GM23338 (cell line): ENCODE measurements around the gene WDR76. TPM values are rescaled to one million over a fixed set of nuclear protein-coding genes. Genes with fewer than 3 reads are reported as not detected.

Source experiments
- ATAC-seq: fragments of 200-7000 bp; cut with Tn5 transposase; 3 replicates; pipeline ENCODE4 v1.9.1; 2020
- DNase-seq: peaks from one replicate; pipeline ENCODE4 v3.0.0-alpha.2; 2015; ENCODE audit warnings: low spot score
- H2AFZ ChIP-seq: fragments of 200-600 bp; sonication (generic); 2 replicates; pipeline ENCODE4 v1.8.0; 2016; ENCODE audit warnings: antibody characterized with exemption, mild to moderate bottlenecking, moderate library complexity
- H3F3A ChIP-seq: fragments of 200-600 bp; sonication (generic); replicated peaks from 2 replicates; pipeline ENCODE4 v1.8.0; 2017; ENCODE audit warnings: antibody characterized with exemption, mixed run types, low read depth
- H3K27ac ChIP-seq: fragments of 200-600 bp; sonication (generic); 2 replicates; pipeline ENCODE4 v1.6.1; 2016; ENCODE audit warnings: low read depth
- H3K27me3 ChIP-seq: fragments of 200-600 bp; sonication (generic); 2 replicates; pipeline ENCODE4 v1.8.0; 2016; ENCODE audit warnings: mild to moderate bottlenecking, mixed run types, moderate library complexity; ENCODE audit not compliant: insufficient read depth
- H3K36me3 ChIP-seq: fragments of 200-600 bp; sonication (generic); 2 replicates; pipeline ENCODE4 v1.8.0; 2016; ENCODE audit warnings: mild to moderate bottlenecking; ENCODE audit not compliant: insufficient read depth
- H3K4me1 ChIP-seq: fragments of 200-600 bp; sonication (generic); 2 replicates; pipeline ENCODE4 v1.8.0; 2016; ENCODE audit warnings: mild to moderate bottlenecking, moderate library complexity; ENCODE audit not compliant: insufficient read depth
- H3K4me2 ChIP-seq: fragments of 200-600 bp; sonication (generic); 2 replicates; pipeline ENCODE4 v1.7.1; 2017; ENCODE audit warnings: mixed run types
- H3K4me3 ChIP-seq: fragments of 200-600 bp; sonication (generic); 2 replicates; pipeline ENCODE4 v1.6.1; 2016; ENCODE audit warnings: mixed run types
- H3K79me2 ChIP-seq: fragments of 200-600 bp; sonication (generic); replicated peaks from 2 replicates; pipeline ENCODE4 v1.8.0; 2017; ENCODE audit warnings: mild to moderate bottlenecking; ENCODE audit not compliant: insufficient read depth
- H3K9me2 ChIP-seq: fragments of 200-600 bp; sonication (generic); 2 replicates; pipeline ENCODE4 v1.8.0; 2017; ENCODE audit not compliant: insufficient read depth
- H4K20me1 ChIP-seq: fragments of 200-600 bp; sonication (generic); replicated peaks from 2 replicates; pipeline ENCODE4 v1.8.0; 2017; ENCODE audit warnings: mild to moderate bottlenecking; ENCODE audit not compliant: insufficient read depth
- H3K27ac Mint-ChIP-seq: 2 replicates; pipeline ENCODE4 v1.8.0; 2020; ENCODE audit warnings: inconsistent platforms, mild to moderate bottlenecking, moderate library complexity, mixed read lengths
- H3K27me3 Mint-ChIP-seq: 3 replicates; pipeline ENCODE4 v1.8.0; 2022; ENCODE audit warnings: low read depth, mild to moderate bottlenecking, moderate library complexity, mixed read lengths, inconsistent platforms; ENCODE audit not compliant: insufficient read depth, poor library complexity
- H3K36me3 Mint-ChIP-seq: 3 replicates; pipeline ENCODE4 v1.8.0; 2021; ENCODE audit warnings: low read depth, mild to moderate bottlenecking, inconsistent platforms, moderate library complexity, mixed read lengths
- H3K4me1 Mint-ChIP-seq: 3 replicates; pipeline ENCODE4 v1.8.0; 2020; ENCODE audit warnings: mild to moderate bottlenecking, inconsistent platforms, mixed read lengths
- H3K4me3 Mint-ChIP-seq: 3 replicates; pipeline ENCODE4 v1.8.0; 2021; ENCODE audit warnings: moderate library complexity, mild to moderate bottlenecking, inconsistent platforms, mixed read lengths
- H3K9me3 Mint-ChIP-seq: 3 replicates; pipeline ENCODE4 v1.8.0; 2020; ENCODE audit warnings: moderate library complexity, mild to moderate bottlenecking, inconsistent platforms, mixed read lengths
- CREB1 ChIP-seq: fragments of 250-450 bp; sonication (Bioruptor Pico); IDR thresholded peaks from 2 replicates; pipeline ENCODE4 v1.5.0; 2020; ENCODE audit warnings: low read depth, mild to moderate bottlenecking, moderate library complexity
- CTCF ChIP-seq, 2 experiments: fragments of 200-600 bp in 1 of 2; sonication (generic) in 1 of 2; conservative IDR thresholded peaks; 2 replicates each; pipeline versions ENCODE4 v1.5.1 to v1.6.1; 2016 to 2017; ENCODE audit warnings: antibody characterized with exemption in 2 of 2, low read depth in 2 of 2, mild to moderate bottlenecking in 2 of 2, moderate library complexity in 1 of 2
- ETS1 ChIP-seq: IDR thresholded peaks from 2 replicates; pipeline ENCODE4 v1.6.1; 2016; ENCODE audit warnings: antibody characterized with exemption
- EZH2 ChIP-seq: fragments of 200-600 bp; sonication (generic); IDR thresholded peaks from one replicate; pipeline ENCODE4 v1.8.0; 2017; ENCODE audit warnings: antibody characterized with exemption, mild to moderate bottlenecking, low read depth; ENCODE audit not compliant: unreplicated experiment
- EZH2phosphoT487 ChIP-seq: fragments of 200-600 bp; sonication (generic); IDR thresholded peaks from one replicate; pipeline ENCODE4 v1.8.1; 2018; ENCODE audit warnings: antibody characterized with exemption; ENCODE audit not compliant: unreplicated experiment
- JUNB ChIP-seq: IDR thresholded peaks from one replicate; pipeline ENCODE4 v1.6.1; 2016; ENCODE audit warnings: antibody characterized with exemption; ENCODE audit not compliant: unreplicated experiment
- POLR2AphosphoS5 ChIP-seq: IDR thresholded peaks from 2 replicates; pipeline ENCODE4 v1.6.1; 2016; ENCODE audit warnings: antibody characterized with exemption, low read depth
- REST ChIP-seq: IDR thresholded peaks from one replicate; pipeline ENCODE4 v1.6.1; 2018; ENCODE audit warnings: antibody characterized with exemption; ENCODE audit not compliant: unreplicated experiment
- ZNF114 ChIP-seq: fragments of 250-450 bp; sonication (Bioruptor Pico); IDR thresholded peaks from 2 replicates; pipeline ENCODE4 v1.5.0; 2020; ENCODE audit warnings: mild to moderate bottlenecking, moderate library complexity
- ZNF331 ChIP-seq: fragments of 250-450 bp; sonication (Bioruptor Pico); IDR thresholded peaks from 2 replicates; pipeline ENCODE4 v1.5.0; 2020; ENCODE audit warnings: low read depth, mild to moderate bottlenecking, moderate library complexity
- polyA plus RNA-seq: library from polyadenylated mRNA; unstranded; fragments of >200 nt; fragmentation: Nextera tagmentation; extraction: Ambion mirVana; gene quantifications from 2 replicates; pipeline ENCODE4 v1.2.1, GENCODE V29; 2016
- total RNA-seq: library from RNA; depleted of rRNA; stranded (reverse); fragments of >200 nt; shearing (Covaris generic); gene quantifications from 2 replicates; pipeline ENCODE4 v1.2.3, GENCODE V29; 2014

The WDR76 gene
- total and polyA plus RNA-seq, 2 experiments from 2014 or later = 9.7 to 17.8 TPM

GRCh38 chr15:43903864-43904290, 77.1 kb downstream of the WDR76 start:
- no peaks in the 10 kb centered on the region for H3K27me3 ChIP-seq
- DNase-seq = peak; percentile 95
- H3K36me3 ChIP-seq = peaks cover 7% of the 10 kb centered on the region; the same call in 1 of the 2 replicates
- no peak overlapping the region for H3K4me2 ChIP-seq
- Mint-ChIP-seq H3K4me3 (no peak overlapping the region), H3K27ac (peak overlapping the region; percentile 85), H3K4me1 (peaks cover 20% of the 10 kb centered on the region; the same call in 2 of the 3 replicates), H3K9me3 (no peaks in the 10 kb centered on the region), H3K36me3 (peaks cover 18% of the 10 kb centered on the region; the same call in 2 of the 3 replicates), H3K27me3 (no peaks in the 10 kb centered on the region)
- no peak overlapping the region for H2AFZ ChIP-seq
- TF ChIP-seq JUNB = no peak
- TF ChIP-seq EZH2 = no peak
- peak; percentile 93 to 97 for TF ChIP-seq CTCF (conservative IDR thresholded peaks at IDR 0.05; ENCODE audit: low read depth in 2 of 2)
- H3F3A ChIP-seq = 0 out of 2 replicates have a peak, but pooled peaks cover 3% of the 10 kb centered on the region
- H4K20me1 ChIP-seq = no peaks in the 10 kb centered on the region
- no peak overlapping the region for H3K27ac ChIP-seq
- no peak overlapping the region for H3K4me3 ChIP-seq
- H3K79me2 ChIP-seq = no peaks in the 10 kb centered on the region
- H3K4me1 ChIP-seq = peaks cover 6% of the 10 kb centered on the region
- peak; percentile 97 for ATAC-seq
- no peaks in the 10 kb centered on the region for H3K9me2 ChIP-seq

- no peak overlapping the region for H2AFZ ChIP-seq
- H3K27me3 Mint-ChIP-seq = peaks cover 2% of the 10 kb centered on the region
- DNase-seq (no peak), ATAC-seq (no peak)
- H3F3A ChIP-seq = 0 out of 2 replicates have a peak, but pooled peaks cover 3% of the 10 kb centered on the region
- H3K4me2 ChIP-seq = no peak overlapping the region
- H3K36me3 Mint-ChIP-seq = peaks cover 18% of the 10 kb centered on the region; the same call in 2 of the 3 replicates
- peaks cover 7% of the 10 kb centered on the region; the same call in 1 of the 2 replicates for H3K36me3 ChIP-seq
- no peak overlapping the region for H3K27ac ChIP-seq
- no peak overlapping the region for H3K4me3 ChIP-seq
- peak overlapping the region; percentile 13; the same call in 1 of the 2 replicates for H3K27ac Mint-ChIP-seq
- no peaks in the 10 kb centered on the region for H4K20me1 ChIP-seq
- TF ChIP-seq EZH2phosphoT487 (no peak), CREB1 (CRISPR knock-in tag) (no peak), REST (no peak), ZNF331 (CRISPR knock-in tag) (no peak), ZNF114 (CRISPR knock-in tag) (no peak), POLR2AphosphoS5 (no peak), EZH2 (no peak), ETS1 (no peak)
- H3K4me1 ChIP-seq = peaks cover 6% of the 10 kb centered on the region
- H3K4me3 Mint-ChIP-seq = no peak overlapping the region
- H3K4me1 Mint-ChIP-seq = peaks cover 20% of the 10 kb centered on the region; the same call in 2 of the 3 replicates
- no peaks in the 10 kb centered on the region for H3K9me2 ChIP-seq
- no peaks in the 10 kb centered on the region for H3K79me2 ChIP-seq
- H3K9me3 Mint-ChIP-seq = no peaks in the 10 kb centered on the region
- H3K27me3 ChIP-seq = no peaks in the 10 kb centered on the region
Observed at GRCh38 chr15:43905755-43906154, 79.0 kb downstream of the WDR76 start.
